Muscle layer of duodenum (tissue), 2 donors: Measurements from ENCODE around the gene GSTM3.
"Not testable (repeated sequence)": the region's sequence is repeated elsewhere in the genome, so short reads cannot be mapped to it uniquely, and the experiment has no call there.

ENCODE experiments used
- H3K27ac ChIP-seq: one replicate; pipeline ENCODE4 v1.7.0; 2013; ENCODE audit warnings: mild to moderate bottlenecking, low read length
- H3K27me3 ChIP-seq: one replicate; pipeline ENCODE4 v1.7.0; 2013; ENCODE audit warnings: low read depth, mild to moderate bottlenecking, control low read depth, low read length
- H3K36me3 ChIP-seq, 2 donors: one replicate each; pipeline ENCODE4 v1.7.0; 2013; ENCODE audit warnings: low read length in 2 of 2, control low read depth in 1 of 2, mild to moderate bottlenecking in 1 of 2; ENCODE audit not compliant: insufficient read depth in 2 of 2, control insufficient read depth in 1 of 2
- H3K4me1 ChIP-seq, 2 donors: one replicate each; pipeline ENCODE4 v1.7.0; 2013; ENCODE audit warnings: low read length in 2 of 2, mild to moderate bottlenecking in 2 of 2, control low read depth in 1 of 2, moderate library complexity in 1 of 2; ENCODE audit not compliant: insufficient read depth in 2 of 2, control insufficient read depth in 1 of 2
- H3K4me3 ChIP-seq, 2 donors: one replicate each; pipeline ENCODE4 v1.7.0; 2013; ENCODE audit warnings: low read length in 2 of 2, low read depth in 1 of 2, mild to moderate bottlenecking in 1 of 2
- H3K9me3 ChIP-seq, 2 donors: one replicate each; pipeline ENCODE4 v1.7.0; 2013; ENCODE audit warnings: low read length in 2 of 2, control low read depth in 1 of 2, mild to moderate bottlenecking in 1 of 2; ENCODE audit not compliant: control insufficient read depth in 1 of 2
- donor health status: healthy.

GSTM3 gene

DNA sequence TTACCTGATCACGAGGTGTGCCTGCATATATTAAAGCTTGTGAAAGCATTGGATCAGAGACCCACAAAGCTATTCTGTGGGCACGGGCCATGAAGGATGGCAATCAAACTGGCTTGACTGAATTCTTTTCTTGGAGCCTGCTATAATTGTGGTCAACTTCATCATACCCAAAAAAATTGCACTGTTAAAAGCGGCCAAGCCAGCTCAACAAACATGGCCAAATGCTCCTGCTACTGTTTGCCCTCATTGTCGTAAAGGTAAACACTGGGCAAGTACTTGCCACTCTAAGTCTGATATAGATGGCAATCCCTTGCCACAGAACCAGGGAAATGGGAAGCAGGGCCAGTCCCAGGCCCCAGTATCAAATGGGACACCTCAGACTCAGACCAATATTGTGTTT lies 35.4 kb downstream of the GSTM3 start:
- Histone ChIP-seq H3K27ac (no peak overlapping the region), H3K4me3 (no peak overlapping the region), H3K4me1 (no peaks in the 10 kb centered on the region), H3K36me3 (no peaks in the 10 kb centered on the region), H3K27me3 (no peaks in the 10 kb centered on the region), H3K9me3 (peaks cover 0 to 5% of the 10 kb centered on the region in 2 donors)

DNA sequence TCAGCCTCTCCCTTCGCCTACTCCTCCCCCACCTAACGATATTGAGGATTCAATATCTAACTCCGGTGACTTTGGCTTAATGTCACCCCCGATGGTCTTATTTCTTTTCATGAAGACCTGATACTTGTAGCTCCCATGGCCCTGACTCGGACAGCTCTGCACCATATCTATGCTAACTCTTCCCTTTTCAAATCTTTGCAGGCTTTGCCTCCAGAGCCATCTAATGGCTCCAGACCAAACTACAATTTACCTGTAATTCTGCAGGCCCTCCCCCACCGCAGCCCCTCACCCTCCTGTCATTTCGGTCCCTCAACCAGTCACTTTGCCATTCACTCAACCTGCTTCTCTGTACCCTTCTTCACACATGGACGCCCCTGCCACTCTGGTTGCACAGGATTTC lies 36.7 kb downstream of the GSTM3 start:
- H3K36me3 ChIP-seq = no peaks in the 10 kb centered on the region
- H3K4me3 ChIP-seq = no peak overlapping the region
- no peaks in the 10 kb centered on the region for H3K4me1 ChIP-seq
- no peaks in the 10 kb centered on the region for H3K27me3 ChIP-seq
- H3K27ac ChIP-seq = no peak overlapping the region
- H3K9me3 ChIP-seq = peaks cover 0 to 5% of the 10 kb centered on the region in 2 donors

DNA sequence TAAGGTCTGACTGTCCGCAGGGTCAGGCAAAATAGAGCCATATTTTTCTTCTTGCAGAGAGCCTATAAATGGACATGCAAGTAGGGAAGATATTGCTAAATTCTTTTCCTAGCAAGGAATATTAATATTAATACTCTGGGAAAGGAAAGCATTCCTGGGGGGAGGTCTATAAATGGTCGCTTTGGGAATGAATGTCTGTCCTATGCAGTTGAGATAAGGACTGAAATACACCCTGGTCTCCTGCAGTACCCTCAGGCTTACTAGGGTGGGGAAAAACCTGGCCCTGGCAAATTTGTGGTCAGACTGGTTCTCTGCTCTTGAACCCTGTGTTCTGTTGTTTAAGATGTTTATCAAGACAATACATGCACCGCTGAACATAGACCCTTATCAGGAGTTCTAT lies 37.9 kb downstream of the GSTM3 start:
- not testable (repeated sequence) for H3K9me3 ChIP-seq, H3K36me3 ChIP-seq, H3K4me1 ChIP-seq

DNA sequence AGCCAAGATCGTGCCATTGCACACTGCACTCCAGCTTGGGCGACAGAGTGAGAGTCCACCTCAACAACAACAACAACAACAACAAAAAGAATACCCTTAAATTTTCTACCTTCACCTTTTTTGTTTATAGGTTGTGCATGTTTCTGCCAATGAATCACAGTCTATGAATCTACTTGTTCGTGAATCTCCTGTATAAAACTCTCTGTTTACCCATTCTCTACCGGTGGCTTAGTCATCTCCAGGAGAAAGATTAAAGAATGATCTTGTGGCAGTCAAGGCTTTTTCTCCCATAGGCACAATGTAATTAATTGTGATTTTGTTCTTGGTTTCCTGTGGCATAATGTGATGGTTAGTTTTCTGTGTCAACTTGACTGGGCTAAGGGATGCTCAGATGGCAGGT lies 43.0 kb downstream of the GSTM3 start:
- H3K9me3 ChIP-seq, H3K4me1 ChIP-seq, H3K4me3 ChIP-seq, H3K27ac ChIP-seq, H3K27me3 ChIP-seq, H3K36me3 ChIP-seq: not testable (repeated sequence)

More for the DNA sequence above, 37.9 kb downstream of the GSTM3 start:
- H3K27me3 ChIP-seq, H3K4me3 ChIP-seq, H3K27ac ChIP-seq: not testable (repeated sequence)

GRCh38 chr1:109697066-109697465 lies 43.8 kb downstream of the GSTM3 start:
- Histone ChIP-seq H3K9me3 (no peaks in the 10 kb centered on the region), H3K4me3 (no peak overlapping the region)

GRCh38 chr1:109695138-109695537 lies 45.7 kb downstream of the GSTM3 start:
- not testable (repeated sequence) for H3K4me1 ChIP-seq, H3K9me3 ChIP-seq, H3K4me3 ChIP-seq, H3K27ac ChIP-seq, H3K36me3 ChIP-seq, H3K27me3 ChIP-seq

More at GRCh38 chr1:109697066-109697465, 43.8 kb downstream of the GSTM3 start:
- Histone ChIP-seq H3K4me1 (no peaks in the 10 kb centered on the region), H3K27me3 (no peaks in the 10 kb centered on the region), H3K36me3 (no peaks in the 10 kb centered on the region), H3K27ac (no peak overlapping the region)

- not testable (repeated sequence) for H3K4me3 ChIP-seq, H3K9me3 ChIP-seq, H3K36me3 ChIP-seq, H3K27ac ChIP-seq, H3K27me3 ChIP-seq, H3K4me1 ChIP-seq
These were observed 46.4 kb downstream of the GSTM3 start for GRCh38 chr1:109694400-109694799.

DNA sequence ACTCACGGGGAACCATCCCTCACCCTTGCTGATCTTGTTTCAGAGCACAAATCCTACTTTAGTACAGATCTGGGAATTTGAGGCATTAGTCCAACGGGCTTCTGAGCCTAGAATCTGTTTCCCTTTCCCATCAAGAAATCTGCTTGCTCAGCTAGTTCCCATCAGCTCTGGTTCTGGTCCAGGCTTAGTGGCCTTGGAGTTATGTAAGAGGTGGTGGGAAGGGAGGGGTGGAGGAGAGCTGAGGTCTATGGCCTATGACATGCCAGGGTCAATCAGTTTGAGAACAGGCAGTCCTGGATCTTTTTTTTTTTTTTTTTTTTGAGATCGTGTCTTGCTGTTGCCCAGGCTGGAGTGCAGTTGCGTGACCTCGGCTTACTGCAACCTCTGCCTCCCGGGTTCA lies 49.1 kb downstream of the GSTM3 start:
- Histone ChIP-seq H3K4me3 (no peak overlapping the region), H3K36me3 (no peaks in the 10 kb centered on the region), H3K27ac (no peak overlapping the region), H3K9me3 (no peaks in the 10 kb centered on the region), H3K4me1 (no peaks in the 10 kb centered on the region), H3K27me3 (no peaks in the 10 kb centered on the region)

DNA sequence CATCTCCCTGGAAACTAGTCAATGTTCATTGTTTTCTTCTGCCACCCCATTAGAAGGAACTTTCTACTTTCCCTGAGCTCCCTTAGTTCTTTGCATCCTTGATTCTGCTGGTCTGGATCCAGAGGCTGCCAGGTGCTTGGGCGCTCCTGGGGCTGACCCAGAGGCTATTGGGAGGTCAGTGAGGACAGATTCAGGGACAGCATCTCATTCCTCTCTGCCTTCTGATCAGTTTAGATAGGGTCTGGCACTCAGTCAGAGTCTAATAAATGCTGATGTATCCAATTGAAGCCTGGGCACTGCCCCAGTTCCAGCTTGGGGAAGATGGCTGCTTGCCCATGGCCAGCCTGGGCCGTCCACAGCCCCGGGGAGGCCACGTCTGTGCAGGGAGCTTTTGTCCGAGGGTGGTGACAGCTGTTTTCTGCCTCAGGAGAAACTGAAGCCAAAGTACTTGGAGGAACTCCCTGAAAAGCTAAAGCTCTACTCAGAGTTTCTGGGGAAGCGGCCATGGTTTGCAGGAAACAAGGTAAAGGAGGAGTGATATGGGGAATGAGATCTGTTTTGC lies 50.9 kb downstream of the GSTM3 start:
- Histone ChIP-seq H3K27ac (no peak overlapping the region), H3K4me3 (no peak overlapping the region), H3K4me1 (no peaks in the 10 kb centered on the region), H3K36me3 (no peaks in the 10 kb centered on the region), H3K9me3 (no peaks in the 10 kb centered on the region), H3K27me3 (no peaks in the 10 kb centered on the region)

- H3K4me1 ChIP-seq = no peaks in the 10 kb centered on the region
- no peak within 1 kb of the TSS for H3K27ac ChIP-seq
- no peaks in the 10 kb centered on the region for H3K27me3 ChIP-seq
- H3K4me3 ChIP-seq = no peak within 1 kb of the TSS
- no peaks in the 10 kb centered on the region for H3K9me3 ChIP-seq
- no peaks in the 10 kb centered on the region for H3K36me3 ChIP-seq
These were observed 53.0 kb downstream of the GSTM3 start, which contains the start of gene GSTM1 for GRCh38 chr1:109687641-109688499. GSTM1 (plus strand) TSS chr1:109687817; CDS start chr1:109687874, 57 bp downstream.

DNA sequence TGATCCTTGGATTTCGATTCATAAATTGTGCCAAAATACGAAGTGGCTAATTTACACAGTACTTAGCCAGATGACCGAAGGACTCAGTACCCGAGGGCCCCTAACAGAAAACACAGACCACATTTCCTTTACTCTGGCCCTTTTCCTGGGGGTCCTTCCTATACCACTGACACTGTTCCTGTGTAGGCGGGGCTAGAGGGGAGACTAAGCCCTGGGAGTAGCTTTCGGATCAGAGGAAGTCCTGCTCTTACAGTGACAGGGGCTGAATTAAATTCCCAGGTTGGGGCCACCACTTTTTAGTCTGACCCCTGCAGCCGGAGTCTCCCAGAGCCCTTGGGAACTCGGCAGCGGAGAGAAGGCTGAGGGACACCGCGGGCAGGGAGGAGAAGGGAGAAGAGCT lies 53.7 kb downstream of the GSTM3 start:
- H3K9me3 ChIP-seq, H3K36me3 ChIP-seq, H3K4me3 ChIP-seq, H3K4me1 ChIP-seq, H3K27ac ChIP-seq, H3K27me3 ChIP-seq: not testable (repeated sequence)

GRCh38 chr1:109685890-109686289 lies 54.9 kb downstream of the GSTM3 start:
- not testable (repeated sequence) for H3K27me3 ChIP-seq, H3K9me3 ChIP-seq, H3K36me3 ChIP-seq, H3K4me1 ChIP-seq, H3K27ac ChIP-seq, H3K4me3 ChIP-seq
